Thoracic aorta (tissue), 2 donors: ENCODE results near the gene IZUMO4. TPM values are rescaled to one million over a fixed set of nuclear protein-coding genes. Genes with fewer than 3 reads are reported as not detected.

Experiments
- ATAC-seq: fragments of 150-250 bp; one replicate; pipeline ENCODE4 v1.8.0; 2017; ENCODE audit warnings: low read depth; ENCODE audit not compliant: insufficient number of reproducible peaks, low FRiP score
- DNase-seq: peaks from one replicate; pipeline ENCODE4 v3.0.0-alpha.2; 2020; ENCODE audit warnings: low spot score
- H3K27ac ChIP-seq, 2 donors: fragments of 200-600 bp; sonication (generic); 1 replicate in 1 of 2; 2 replicates in 1 of 2; pipeline ENCODE4 v1.5.1; 2016; ENCODE audit warnings: mild to moderate bottlenecking in 2 of 2, moderate library complexity in 2 of 2
- H3K27me3 ChIP-seq: fragments of 200-600 bp; sonication (generic); replicated peaks from 2 replicates; pipeline ENCODE4 v1.6.0; 2016; ENCODE audit warnings: mild to moderate bottlenecking; ENCODE audit not compliant: insufficient read depth
- H3K36me3 ChIP-seq: fragments of 200-600 bp; sonication (generic); one replicate; pipeline ENCODE4 v1.5.1; 2016
- H3K4me1 ChIP-seq, 2 donors: fragments of 200-600 bp; sonication (generic); 1 replicate in 1 of 2; 2 replicates in 1 of 2; pipeline versions ENCODE4 v1.5.1 to v1.6.0; 2016; ENCODE audit warnings: low read depth in 2 of 2, mild to moderate bottlenecking in 1 of 2; ENCODE audit not compliant: control insufficient read depth in 1 of 2
- H3K4me3 ChIP-seq: fragments of 200-600 bp; sonication (generic); 2 replicates; pipeline ENCODE4 v1.5.1; 2016; ENCODE audit warnings: mild to moderate bottlenecking
- H3K9me3 ChIP-seq: fragments of 200-600 bp; sonication (generic); 2 replicates; pipeline ENCODE4 v1.5.1; 2016
- CTCF ChIP-seq: fragments of 200-600 bp; sonication (generic); IDR thresholded peaks from one replicate; pipeline ENCODE4 v1.5.1; 2019; ENCODE audit warnings: antibody characterized with exemption
- total RNA-seq, 2 donors: library from RNA; depleted of rRNA; stranded (reverse); fragments of >200 nt; gene quantifications; one replicate each; pipeline versions ENCODE4 v1.1.0 to v1.2.3, GENCODE V29; 2016

Gene IZUMO4
- total RNA-seq, 2 donors from 2014 or later: 3.1 to 6.1 TPM

GRCh38 chr19:2048959-2049740 lies 47.6 kb upstream of the IZUMO4 start:
- H3K27me3 ChIP-seq: no peaks in the 10 kb centered on the region
- H3K4me3 ChIP-seq: peak overlapping the region; percentile 96
- no peaks in the 10 kb centered on the region for H3K9me3 ChIP-seq
- peak overlapping the region; percentile 89 to 93 for H3K27ac ChIP-seq
- no peak for DNase-seq
- ATAC-seq: no peak
- peaks cover 25 to 68% of the 10 kb centered on the region in 2 donors for H3K4me1 ChIP-seq
- TF ChIP-seq CTCF: no peak
- peaks cover 24% of the 10 kb centered on the region for H3K36me3 ChIP-seq

- Histone ChIP-seq H3K4me1 (peaks cover 25 to 61% of the 10 kb centered on the region in 2 donors), H3K36me3 (peaks cover 20% of the 10 kb centered on the region), H3K27ac (peak overlapping the region; percentile 89 to 93), H3K27me3 (no peaks in the 10 kb centered on the region), H3K4me3 (peak overlapping the region; percentile 96), H3K9me3 (no peaks in the 10 kb centered on the region)
- no peak for TF ChIP-seq CTCF
- peak; percentile 33 for ATAC-seq
- no peak for DNase-seq
These were observed 46.9 kb upstream of the IZUMO4 start for GRCh38 chr19:2049741-2050348.

- H3K9me3 ChIP-seq: no peaks in the 10 kb centered on the region
- peaks cover 13% of the 10 kb centered on the region for H3K36me3 ChIP-seq
- peak overlapping the region; percentile 96 for H3K4me3 ChIP-seq
- ATAC-seq (no peak), DNase-seq (no peak)
- H3K4me1 ChIP-seq: peaks cover 25 to 57% of the 10 kb centered on the region in 2 donors
- H3K27me3 ChIP-seq: no peaks in the 10 kb centered on the region
- H3K27ac ChIP-seq: peak overlapping the region; percentile 89 to 93
- TF ChIP-seq CTCF: no peak
These were observed 46.2 kb upstream of the IZUMO4 start for GRCh38 chr19:2050349-2050990.

- DNase-seq: peak; percentile 58
- H3K9me3 ChIP-seq: no peaks in the 10 kb centered on the region
- H3K27ac ChIP-seq: peak within 1 kb of the TSS; percentile 89 to 93
- H3K27me3 ChIP-seq: no peaks in the 10 kb centered on the region
- peak within 1 kb of the TSS; percentile 96 for H3K4me3 ChIP-seq
- peaks cover 6% of the 10 kb centered on the region for H3K36me3 ChIP-seq
- peaks cover 32 to 57% of the 10 kb centered on the region in 2 donors for H3K4me1 ChIP-seq
- peak; percentile 74 for ATAC-seq
- peak; percentile 30 for TF ChIP-seq CTCF
These were observed 45.5 kb upstream of the IZUMO4 start, which contains the start of gene MKNK2 for GRCh38 chr19:2050991-2051772. TSS of gene MKNK2 (minus strand) at chr19:2051244. CDS start at chr19:2050851, 393 bp downstream.
